Activated naive CD8-positive, alpha-beta T cell treated with anti-CD3 and anti-CD28 coated beads, Interleukin-2, amount 50 U/mL, for 24 hours (primary cell): ENCODE data around the gene UBR4.
"Not testable (repeated sequence)": the region's sequence is repeated elsewhere in the genome, so short reads cannot be mapped to it uniquely, and the experiment has no call there.

ENCODE experiments used
- ATAC-seq: fragments of 150-1000 bp; cut with Tn5 transposase; one replicate; pipeline ENCODE4 v1.10.0; 2021
- DNase-seq: peaks from one replicate; pipeline ENCODE4 v3.0.0; 2021
- H3K27ac Mint-ChIP-seq: one replicate; pipeline ENCODE4 v1.8.0; 2021; ENCODE audit warnings: mild to moderate bottlenecking, mixed read lengths
- H3K27me3 Mint-ChIP-seq: one replicate; pipeline ENCODE4 v1.8.0; 2021; ENCODE audit warnings: mixed read lengths
- H3K36me3 Mint-ChIP-seq: one replicate; pipeline ENCODE4 v1.8.0; 2021; ENCODE audit warnings: low read depth, mixed read lengths
- H3K4me1 Mint-ChIP-seq: one replicate; pipeline ENCODE4 v1.8.0; 2021; ENCODE audit warnings: mixed read lengths
- H3K4me3 Mint-ChIP-seq: one replicate; pipeline ENCODE4 v1.8.0; 2021; ENCODE audit warnings: mild to moderate bottlenecking, moderate library complexity, mixed read lengths
- H3K9me3 Mint-ChIP-seq: one replicate; pipeline ENCODE4 v1.8.0; 2021; ENCODE audit warnings: mixed read lengths

UBR4 gene

GRCh38 chr1:19209990-19210771, at the start of gene UBR4:
TSS of gene UBR4 (minus strand) at chr1:19210266. CDS start at chr1:19210248, 18 bp downstream.
- Mint-ChIP-seq H3K27ac (peak within 1 kb of the TSS; percentile 97), H3K4me3 (peak within 1 kb of the TSS; percentile 94), H3K27me3 (peaks cover 2% of the 10 kb centered on the region), H3K4me1 (peaks cover 74% of the 10 kb centered on the region), H3K9me3 (no peaks in the 10 kb centered on the region), H3K36me3 (peaks cover 54% of the 10 kb centered on the region)
- ATAC-seq (peak; percentile 88), DNase-seq (peak; percentile 99)

- ATAC-seq = no peak
- Mint-ChIP-seq H3K4me1 (peaks cover 32% of the 10 kb centered on the region), H3K4me3 (no peak overlapping the region), H3K36me3 (peaks cover 50% of the 10 kb centered on the region), H3K27ac (peak overlapping the region; percentile 77), H3K9me3 (no peaks in the 10 kb centered on the region), H3K27me3 (no peaks in the 10 kb centered on the region)
- no peak for DNase-seq
Measured at GRCh38 chr1:19258353-19258752, 48.3 kb upstream of the UBR4 start.

- H3K36me3 Mint-ChIP-seq = peaks cover 59% of the 10 kb centered on the region
- ATAC-seq = peak; percentile 60
- no peaks in the 10 kb centered on the region for H3K9me3 Mint-ChIP-seq
- no peaks in the 10 kb centered on the region for H3K27me3 Mint-ChIP-seq
- peak overlapping the region; percentile 77 for H3K27ac Mint-ChIP-seq
- H3K4me3 Mint-ChIP-seq = peak overlapping the region; percentile 24
- DNase-seq = peak; percentile 35
- peaks cover 39% of the 10 kb centered on the region for H3K4me1 Mint-ChIP-seq
Measured at GRCh38 chr1:19257178-19257914, 47.3 kb upstream of the UBR4 start.

DNA sequence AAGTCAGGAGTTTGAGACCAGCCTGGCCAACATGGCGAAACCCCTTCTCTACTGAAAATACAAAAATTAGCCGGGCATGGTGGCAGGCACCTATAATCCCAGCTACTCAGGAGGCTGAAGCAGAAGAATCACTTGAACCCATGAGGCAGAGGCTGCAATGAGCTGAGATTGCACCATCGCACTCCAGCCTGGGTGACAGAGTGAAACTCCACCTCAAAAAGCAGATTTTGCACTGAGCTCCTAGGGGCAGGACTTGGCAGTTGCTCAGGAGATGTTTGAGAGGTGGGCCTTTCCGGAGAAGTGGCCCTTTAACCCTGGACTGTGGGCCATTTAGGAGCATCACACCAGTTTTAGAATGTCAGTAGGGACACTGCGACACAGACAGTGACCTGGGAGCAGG, 46.2 kb upstream of the UBR4 start:
- H3K27ac Mint-ChIP-seq = peak overlapping the region; percentile 77
- H3K27me3 Mint-ChIP-seq, H3K9me3 Mint-ChIP-seq, DNase-seq, ATAC-seq, H3K4me3 Mint-ChIP-seq: not testable (repeated sequence)
- peaks cover 42% of the 10 kb centered on the region for H3K4me1 Mint-ChIP-seq
- H3K36me3 Mint-ChIP-seq = peaks cover 62% of the 10 kb centered on the region

DNA sequence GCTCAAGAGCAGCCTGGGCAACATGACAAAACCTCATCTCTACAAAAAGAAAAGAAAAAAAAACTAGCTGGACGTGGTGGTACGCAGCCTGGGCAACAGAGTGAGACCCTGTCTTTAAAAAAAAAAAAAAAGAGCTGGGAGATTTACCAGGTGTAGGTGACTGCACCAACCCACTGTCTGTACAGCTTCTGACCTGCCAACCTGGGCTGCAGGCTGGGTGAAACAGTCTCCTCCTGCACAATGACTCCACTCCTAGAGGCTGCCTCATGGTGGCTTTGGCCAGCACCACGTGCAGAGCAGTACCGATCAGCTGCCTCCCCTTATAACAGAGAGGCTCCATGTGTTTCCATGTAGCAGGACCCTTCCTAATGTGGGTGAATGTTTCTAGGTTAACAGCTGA, 45.2 kb upstream of the UBR4 start:
- Mint-ChIP-seq H3K36me3 (peaks cover 68% of the 10 kb centered on the region), H3K4me3 (no peak overlapping the region), H3K27me3 (no peaks in the 10 kb centered on the region), H3K4me1 (peaks cover 48% of the 10 kb centered on the region), H3K27ac (peak overlapping the region; percentile 31), H3K9me3 (no peaks in the 10 kb centered on the region)
- ATAC-seq = no peak
- DNase-seq = no peak

DNA sequence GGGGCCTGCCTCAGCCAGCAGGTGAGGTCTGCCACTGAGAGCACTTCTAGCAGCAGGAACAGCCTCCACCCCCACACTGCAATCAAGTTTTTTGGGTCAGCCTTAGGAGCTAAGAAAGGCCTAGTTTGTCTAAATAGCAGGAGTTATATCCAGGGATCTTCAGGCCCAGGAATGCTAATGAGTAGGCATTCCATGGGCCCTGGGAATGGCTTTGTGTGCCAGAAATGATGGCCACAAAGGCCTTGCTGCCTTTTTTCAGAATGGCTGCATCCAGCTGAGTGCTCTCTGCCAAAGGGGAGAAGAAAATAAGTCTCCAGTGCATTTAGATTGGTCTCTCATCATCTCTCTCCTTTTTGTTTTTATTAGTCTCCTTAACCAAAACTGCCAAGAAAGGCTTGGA, 44.4 kb upstream of the UBR4 start:
- peaks cover 61% of the 10 kb centered on the region for H3K36me3 Mint-ChIP-seq

GRCh38 chr1:19251305-19252196, 41.5 kb upstream of the UBR4 start, which contains the start of the genes EMC1 and MRTO4:
TSS of gene EMC1 (minus strand) at chr1:19251524. CDS start at chr1:19251509, 15 bp downstream.
TSS of gene MRTO4 (plus strand) at chr1:19251805. CDS start at chr1:19251836, 31 bp downstream.
- Mint-ChIP-seq H3K4me3 (peak within 1 kb of the TSS; percentile 100), H3K27me3 (no peaks in the 10 kb centered on the region), H3K4me1 (peaks cover 46% of the 10 kb centered on the region), H3K36me3 (peaks cover 36% of the 10 kb centered on the region), H3K9me3 (no peaks in the 10 kb centered on the region), H3K27ac (peak within 1 kb of the TSS; percentile 99)
- ATAC-seq (peak; percentile 94), DNase-seq (peak; percentile 95)

More for the DNA sequence above, 44.4 kb upstream of the UBR4 start:
- DNase-seq (no peak), ATAC-seq (no peak)
- peaks cover 52% of the 10 kb centered on the region for H3K4me1 Mint-ChIP-seq
- H3K9me3 Mint-ChIP-seq = no peaks in the 10 kb centered on the region
- no peaks in the 10 kb centered on the region for H3K27me3 Mint-ChIP-seq
- H3K4me3 Mint-ChIP-seq = no peak overlapping the region
- peak overlapping the region; percentile 28 for H3K27ac Mint-ChIP-seq

DNA sequence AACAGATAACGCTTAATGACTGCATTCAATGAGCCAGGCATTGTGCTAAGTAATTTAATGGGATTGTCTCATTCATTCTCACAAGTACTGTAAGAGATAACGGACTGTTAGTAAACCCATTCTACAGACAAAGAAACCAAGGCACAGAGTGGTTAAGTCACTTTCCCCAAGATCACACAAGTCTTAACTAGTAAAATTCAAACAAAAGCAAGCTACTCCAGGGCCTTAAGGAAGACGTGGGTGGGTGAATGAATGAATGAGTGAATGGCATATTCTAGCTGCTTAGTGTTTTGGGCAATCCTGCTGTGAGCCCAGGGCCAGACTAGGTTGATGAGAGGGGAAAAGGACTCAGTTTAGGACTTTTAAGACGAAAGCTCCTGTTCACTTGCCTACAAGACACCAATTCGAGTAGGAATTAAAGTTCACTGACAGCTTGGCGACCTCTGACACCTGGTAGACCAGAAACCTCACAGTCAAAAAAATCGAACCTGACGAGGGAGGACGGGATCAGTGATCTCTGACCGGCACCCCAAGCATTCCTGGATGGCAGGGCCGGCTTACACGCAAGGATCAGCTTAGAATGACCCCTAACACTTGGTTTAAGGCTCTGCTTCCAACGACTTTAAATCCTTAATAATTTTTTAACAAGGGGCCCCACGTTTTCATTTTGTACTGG, 40.7 kb upstream of the UBR4 start:
- H3K27ac Mint-ChIP-seq = peak overlapping the region; percentile 99
- H3K27me3 Mint-ChIP-seq = no peaks in the 10 kb centered on the region
- H3K4me1 Mint-ChIP-seq = peaks cover 41% of the 10 kb centered on the region
- ATAC-seq (no peak), DNase-seq (no peak)
- peaks cover 31% of the 10 kb centered on the region for H3K36me3 Mint-ChIP-seq
- peak overlapping the region; percentile 100 for H3K4me3 Mint-ChIP-seq
- no peaks in the 10 kb centered on the region for H3K9me3 Mint-ChIP-seq

DNA sequence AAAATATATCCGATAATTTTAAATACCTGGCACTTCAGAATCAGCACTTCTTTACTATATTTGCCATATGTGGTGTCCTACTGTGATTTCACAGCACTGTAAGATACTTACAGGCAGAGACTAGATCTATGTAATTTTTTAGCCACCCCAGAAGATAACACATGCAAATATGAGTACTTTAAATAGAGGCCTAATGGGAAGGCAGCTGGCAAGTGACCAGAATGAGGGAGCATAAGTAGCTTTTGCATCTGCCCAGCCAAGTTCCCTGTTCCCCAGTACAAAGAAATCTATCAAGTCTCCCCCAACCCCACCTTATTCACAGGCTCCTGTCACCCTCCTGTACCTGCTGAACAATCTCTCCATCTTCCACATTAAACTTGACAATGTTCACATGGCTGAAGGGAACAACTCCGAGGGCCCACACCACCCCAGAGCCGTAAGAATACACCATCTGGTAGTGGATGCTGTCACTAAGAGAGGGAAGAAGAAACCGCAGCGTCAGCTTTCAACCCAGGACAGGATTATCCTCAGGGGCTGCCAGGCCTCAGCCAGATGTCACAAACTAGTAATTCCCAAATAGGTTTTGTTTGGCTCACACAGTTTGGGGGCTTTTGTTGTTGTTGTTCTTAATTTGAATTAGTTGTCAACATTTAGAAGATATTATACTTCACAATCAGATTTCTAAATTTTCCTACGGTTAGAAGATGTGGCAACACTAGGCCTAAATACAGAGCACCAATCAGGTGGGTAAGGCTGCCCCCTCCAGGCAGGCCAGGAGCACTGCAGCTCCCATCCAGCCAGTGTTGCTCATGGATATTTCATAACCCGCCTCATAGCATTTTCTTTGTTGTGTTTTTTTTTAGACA, 30.8 kb upstream of the UBR4 start:
- Mint-ChIP-seq H3K4me3 (no peak overlapping the region), H3K9me3 (no peaks in the 10 kb centered on the region), H3K36me3 (peaks cover 40% of the 10 kb centered on the region), H3K4me1 (no peaks in the 10 kb centered on the region), H3K27me3 (no peaks in the 10 kb centered on the region), H3K27ac (no peak overlapping the region)
- DNase-seq (peak; percentile 73), ATAC-seq (peak; percentile 87)

GRCh38 chr1:19239876-19240275, 29.8 kb upstream of the UBR4 start:
- no peak overlapping the region for H3K4me3 Mint-ChIP-seq
- H3K27me3 Mint-ChIP-seq = no peaks in the 10 kb centered on the region
- H3K27ac Mint-ChIP-seq = no peak overlapping the region
- ATAC-seq (no peak), DNase-seq (no peak)
- no peaks in the 10 kb centered on the region for H3K4me1 Mint-ChIP-seq
- H3K36me3 Mint-ChIP-seq = peaks cover 40% of the 10 kb centered on the region
- H3K9me3 Mint-ChIP-seq = no peaks in the 10 kb centered on the region

- H3K36me3 Mint-ChIP-seq = peaks cover 44% of the 10 kb centered on the region
- no peaks in the 10 kb centered on the region for H3K27me3 Mint-ChIP-seq
- ATAC-seq (no peak), DNase-seq (no peak)
- no peak overlapping the region for H3K4me3 Mint-ChIP-seq
- no peaks in the 10 kb centered on the region for H3K4me1 Mint-ChIP-seq
- H3K27ac Mint-ChIP-seq = no peak overlapping the region
- H3K9me3 Mint-ChIP-seq = no peaks in the 10 kb centered on the region
Measured at GRCh38 chr1:19234224-19234623, 24.2 kb upstream of the UBR4 start.

DNA sequence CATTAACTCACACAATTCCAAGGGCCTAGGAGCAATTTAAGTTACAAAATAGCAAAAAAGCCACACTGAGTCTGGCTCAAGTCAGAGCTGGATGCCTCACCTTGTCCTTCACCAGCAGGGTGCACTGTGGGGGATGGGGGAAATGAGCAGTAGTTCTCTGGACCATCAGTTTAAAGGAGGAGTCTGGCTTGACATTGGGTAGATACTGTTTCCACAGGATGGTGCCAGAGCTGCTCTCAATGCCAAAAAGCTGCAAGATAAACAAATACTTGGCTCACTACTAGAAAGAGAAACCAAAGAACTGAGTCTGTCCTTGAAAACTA, 22.4 kb upstream of the UBR4 start:
- no peak for DNase-seq
- Mint-ChIP-seq H3K4me3 (no peak overlapping the region), H3K36me3 (peaks cover 50% of the 10 kb centered on the region), H3K27ac (no peak overlapping the region), H3K27me3 (no peaks in the 10 kb centered on the region), H3K9me3 (no peaks in the 10 kb centered on the region), H3K4me1 (no peaks in the 10 kb centered on the region)
- ATAC-seq = no peak
